Cardiac fibroblast (primary cell): Measurements from ENCODE around the gene SUGCT.

ENCODE experiments used
- DNase-seq, 2 donors: peaks; one replicate each; pipeline versions ENCODE4 v3.0.0 to v3.0.0-alpha.2; 2010; ENCODE audit warnings: low read depth in 2 of 2
- H3K4me3 ChIP-seq, 2 donors: replicated peaks in 1 of 2; 1 replicate in 1 of 2; 2 replicates in 1 of 2; pipeline ENCODE4 v1.5.1; 2011; ENCODE audit warnings: low read depth in 2 of 2, low read length in 2 of 2, mild to moderate bottlenecking in 2 of 2, moderate library complexity in 1 of 2
- CTCF ChIP-seq: IDR thresholded peaks from one replicate; pipeline ENCODE4 v1.5.1; 2011; ENCODE audit warnings: low read depth, mild to moderate bottlenecking, low read length, inconsistent platforms

Gene SUGCT

GRCh38 chr7:40881405-40881926, 746.7 kb downstream of the SUGCT start:
- no peak for DNase-seq
- H3K4me3 ChIP-seq, result no peak overlapping the region
- TF ChIP-seq CTCF, result no peak

DNA sequence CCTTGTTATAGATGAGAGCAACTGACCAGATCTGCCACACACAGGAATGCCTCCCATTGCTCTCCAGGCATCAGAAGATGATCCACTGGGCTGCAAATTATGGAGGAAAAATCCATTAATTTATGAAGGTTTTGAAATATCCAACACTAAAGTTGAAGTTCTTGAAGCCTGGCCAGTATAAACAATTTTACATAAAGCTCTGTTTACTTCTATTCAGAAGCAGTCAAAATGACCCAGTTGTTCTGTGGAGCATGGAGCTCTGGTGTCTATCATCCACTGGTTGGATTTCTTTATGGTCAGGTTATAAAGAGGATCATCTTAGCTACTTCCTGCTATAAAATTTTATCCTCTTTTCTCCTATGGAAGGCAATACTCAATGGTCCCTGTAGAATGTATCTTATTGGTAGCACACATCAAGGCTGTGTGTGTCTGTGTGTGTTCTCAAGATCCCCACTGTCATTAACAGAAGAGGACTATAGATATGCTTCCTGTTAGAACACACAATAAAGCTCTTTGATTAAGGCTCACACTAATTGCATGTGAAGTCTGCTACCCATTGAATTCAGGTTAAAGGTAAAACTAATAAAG, 747.4 kb downstream of the SUGCT start:
- no peak for TF ChIP-seq CTCF
- no peak overlapping the region for H3K4me3 ChIP-seq
- no peak for DNase-seq

DNA sequence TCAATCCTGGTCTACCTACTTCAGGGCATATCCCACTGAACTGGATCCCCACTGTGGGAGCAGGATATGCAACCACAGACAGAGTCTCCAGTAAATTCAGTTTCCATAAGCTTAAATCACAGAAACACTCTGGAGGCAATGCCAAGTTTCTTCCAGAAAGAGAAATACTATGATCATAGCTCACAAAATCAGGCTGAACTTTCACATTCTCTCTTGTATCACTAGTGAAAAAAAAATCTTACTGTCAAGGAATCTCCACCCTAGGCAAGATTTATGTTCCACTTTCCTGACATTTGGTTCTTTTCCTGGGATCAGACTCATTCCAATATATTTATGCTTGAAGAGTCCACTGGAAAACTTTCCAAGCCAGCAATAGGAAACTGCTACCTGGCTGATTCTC, 749.0 kb downstream of the SUGCT start:
- no peak overlapping the region for H3K4me3 ChIP-seq
- no peak for DNase-seq
- no peak for TF ChIP-seq CTCF

DNA sequence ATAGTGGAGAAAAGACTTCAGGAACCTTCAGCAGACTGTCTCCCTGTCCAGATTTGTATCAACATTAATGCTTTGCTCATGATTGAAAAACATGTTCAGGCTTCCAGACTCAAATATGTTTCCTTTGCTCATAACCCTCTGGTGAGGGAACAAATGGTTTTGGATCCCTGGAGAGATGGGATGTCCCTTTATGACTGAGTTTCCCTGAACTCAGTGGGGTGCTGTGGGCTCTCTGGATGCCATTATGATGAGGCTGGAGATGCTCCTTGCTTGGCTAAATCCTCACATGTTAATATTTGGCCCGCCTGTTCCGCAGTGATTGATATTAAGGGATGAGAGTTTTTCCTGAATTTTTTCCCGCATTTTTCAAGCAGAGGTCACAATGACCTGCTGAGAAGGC, 749.4 kb downstream of the SUGCT start:
- no peak for TF ChIP-seq CTCF
- H3K4me3 ChIP-seq, result no peak overlapping the region
- DNase-seq, result no peak

DNA sequence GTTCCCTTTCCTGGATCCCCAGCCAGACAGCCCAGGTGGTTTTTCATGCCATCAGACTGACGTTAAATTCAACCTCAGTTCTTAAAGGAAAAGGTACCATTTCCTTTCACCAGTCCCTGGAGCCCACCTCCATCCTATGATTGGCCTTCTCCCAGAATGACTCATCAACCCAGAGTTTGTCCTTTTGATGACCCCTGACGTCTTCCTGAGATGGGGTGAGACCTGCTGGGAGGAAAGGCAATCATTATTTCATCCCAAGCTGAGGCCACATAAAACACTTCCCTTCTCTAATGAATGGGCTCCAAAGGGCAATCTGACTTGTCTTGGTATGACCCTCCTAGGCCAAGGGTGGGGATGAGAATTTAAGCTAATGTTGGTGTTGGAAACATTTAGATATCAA, 750.7 kb downstream of the SUGCT start:
- peak; percentile 25 to 66 for DNase-seq
- H3K4me3 ChIP-seq, result no peak overlapping the region
- TF ChIP-seq CTCF, result no peak

- DNase-seq, result peak in 1 of 2 donors; percentile 77
- TF ChIP-seq CTCF, result no peak
- no peak overlapping the region for H3K4me3 ChIP-seq
Observed at GRCh38 chr7:40887099-40887498, 752.3 kb downstream of the SUGCT start.

DNA sequence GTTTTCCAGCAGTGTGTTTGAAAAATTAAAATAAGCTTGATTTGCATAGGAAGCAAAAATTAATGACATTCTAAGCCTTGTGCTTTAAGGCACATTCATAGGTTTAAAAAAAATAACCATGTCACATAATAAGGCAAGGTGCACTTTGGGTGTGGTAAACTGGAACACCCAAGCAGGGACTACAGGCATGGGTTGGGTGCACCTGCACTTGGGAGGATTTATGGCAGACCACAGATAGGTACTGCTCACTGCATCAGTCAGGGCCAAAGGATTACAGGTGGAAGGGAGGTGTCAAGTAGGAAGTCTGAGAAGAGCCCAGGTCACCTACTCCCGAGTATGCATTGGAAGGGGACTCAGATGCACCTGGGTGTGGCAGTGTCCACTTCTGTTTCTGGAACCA, 753.7 kb downstream of the SUGCT start:
- DNase-seq, result no peak
- TF ChIP-seq CTCF, result no peak
- H3K4me3 ChIP-seq, result no peak overlapping the region
